Spleen (tissue), 7 donors: ENCODE data around the gene CCDC137.

ENCODE experiments used
- POLR2A ChIP-seq, 3 donors: fragments of 450-650 bp; IDR thresholded peaks; one replicate each; pipeline ENCODE4 v1.5.1; 2017; ENCODE audit warnings: antibody characterized with exemption in 3 of 3, mild to moderate bottlenecking in 1 of 3
- POLR2AphosphoS5 ChIP-seq, 3 donors: sonication (generic); formaldehyde crosslinking; IDR thresholded peaks; one replicate each; pipeline ENCODE4 v1.5.1; 2017; ENCODE audit warnings: antibody characterized with exemption in 3 of 3
- TF ChIP-seq, protein P1 (sequence below), 11 experiments: fragments of 200-600 bp in 7 of 11; fragments of 450-650 bp in 4 of 11; sonication (generic) in 4 of 11; IDR thresholded peaks in 8 of 11; conservative IDR thresholded peaks in 3 of 11; 1 replicate in 7 of 11; 2 replicates in 4 of 11; pipeline versions ENCODE4 v1.4.0 to v1.8.0; 2016 to 2021; ENCODE audit warnings: antibody characterized with exemption in 11 of 11, inconsistent platforms in 4 of 11, mild to moderate bottlenecking in 1 of 11
- donor health status: DM: no; HTN: no; CAD: no; lungs with moderate emphysema.
- donor health status: DM: no; HTN: no; CAD: no.
- donor health status: DM: no; HTN: no; CAD: no.

DNA sequence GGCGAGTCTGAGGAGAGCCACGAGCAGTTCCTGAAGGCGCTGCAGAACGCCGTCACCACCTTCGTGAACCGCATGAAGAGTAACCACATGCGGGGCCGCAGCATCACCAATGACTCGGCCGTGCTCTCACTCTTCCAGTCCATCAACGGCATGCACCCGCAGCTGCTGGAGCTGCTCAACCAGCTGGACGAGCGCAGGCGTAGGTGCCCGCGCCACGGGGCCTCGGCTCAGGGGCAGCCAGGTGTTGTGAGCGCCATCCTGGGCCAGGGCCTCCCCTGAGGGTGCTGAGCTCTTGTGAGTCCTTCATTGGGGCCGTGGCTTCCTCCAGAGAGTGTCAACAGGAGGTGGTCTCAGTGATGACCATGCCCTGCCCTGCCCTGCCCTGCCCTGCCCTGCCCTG, 29.3 kb downstream of the CCDC137 start:
- TF ChIP-seq POLR2A (IDR thresholded peaks at IDR 0.05) (no peak), POLR2AphosphoS5 (IDR thresholded peaks at IDR 0.05) (peak in 1 of 3 donors; percentile 50)
- TF ChIP-seq, protein P1, sequence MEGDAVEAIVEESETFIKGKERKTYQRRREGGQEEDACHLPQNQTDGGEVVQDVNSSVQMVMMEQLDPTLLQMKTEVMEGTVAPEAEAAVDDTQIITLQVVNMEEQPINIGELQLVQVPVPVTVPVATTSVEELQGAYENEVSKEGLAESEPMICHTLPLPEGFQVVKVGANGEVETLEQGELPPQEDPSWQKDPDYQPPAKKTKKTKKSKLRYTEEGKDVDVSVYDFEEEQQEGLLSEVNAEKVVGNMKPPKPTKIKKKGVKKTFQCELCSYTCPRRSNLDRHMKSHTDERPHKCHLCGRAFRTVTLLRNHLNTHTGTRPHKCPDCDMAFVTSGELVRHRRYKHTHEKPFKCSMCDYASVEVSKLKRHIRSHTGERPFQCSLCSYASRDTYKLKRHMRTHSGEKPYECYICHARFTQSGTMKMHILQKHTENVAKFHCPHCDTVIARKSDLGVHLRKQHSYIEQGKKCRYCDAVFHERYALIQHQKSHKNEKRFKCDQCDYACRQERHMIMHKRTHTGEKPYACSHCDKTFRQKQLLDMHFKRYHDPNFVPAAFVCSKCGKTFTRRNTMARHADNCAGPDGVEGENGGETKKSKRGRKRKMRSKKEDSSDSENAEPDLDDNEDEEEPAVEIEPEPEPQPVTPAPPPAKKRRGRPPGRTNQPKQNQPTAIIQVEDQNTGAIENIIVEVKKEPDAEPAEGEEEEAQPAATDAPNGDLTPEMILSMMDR (IDR thresholded peaks at IDR 0.05 in 8 of 11, conservative IDR thresholded peaks at IDR 0.05 in 3 of 11), result no peak
